GM19240 (cell line): Measurements from ENCODE around the gene OAF.

Source experiments
- DNase-seq: peaks from one replicate; pipeline ENCODE4 v3.0.0; 2011; ENCODE audit warnings: low spot score; ENCODE audit not compliant: insufficient read length

The OAF gene

GRCh38 chr11:120183701-120184141 is 27.1 kb upstream of the OAF start:
- DNase-seq = no peak

GRCh38 chr11:120184371-120184945 is 26.4 kb upstream of the OAF start:
- no peak for DNase-seq

GRCh38 chr11:120184946-120185705 is 25.7 kb upstream of the OAF start:
- DNase-seq = no peak

GRCh38 chr11:120185706-120186455 is 25.0 kb upstream of the OAF start:
- no peak for DNase-seq

- DNase-seq = no peak
Measured at GRCh38 chr11:120186456-120186773, 24.4 kb upstream of the OAF start.

- no peak for DNase-seq
Measured at GRCh38 chr11:120186774-120187591, 23.8 kb upstream of the OAF start.

- no peak for DNase-seq
Measured at GRCh38 chr11:120188371-120188770, 22.5 kb upstream of the OAF start.

- DNase-seq = no peak
Measured at GRCh38 chr11:120188811-120189455, 21.9 kb upstream of the OAF start.

- no peak for DNase-seq
Measured at GRCh38 chr11:120191058-120191457, 19.8 kb upstream of the OAF start.

GRCh38 chr11:120192831-120193625 is 17.8 kb upstream of the OAF start:
- DNase-seq = no peak

- no peak for DNase-seq
Measured at GRCh38 chr11:120194166-120194565, 16.7 kb upstream of the OAF start.

GRCh38 chr11:120195601-120196320 is 15.1 kb upstream of the OAF start:
- no peak for DNase-seq

- no peak for DNase-seq
Measured at GRCh38 chr11:120196826-120197225, 14.0 kb upstream of the OAF start.

GRCh38 chr11:120197251-120197891 is 13.5 kb upstream of the OAF start:
- no peak for DNase-seq

GRCh38 chr11:120197977-120198376 is 12.9 kb upstream of the OAF start:
- no peak for DNase-seq

- DNase-seq = no peak
Measured at GRCh38 chr11:120198403-120198786, 12.4 kb upstream of the OAF start.

GRCh38 chr11:120198787-120199469 is 11.9 kb upstream of the OAF start:
- DNase-seq = no peak

GRCh38 chr11:120199613-120200012 is 11.2 kb upstream of the OAF start:
- DNase-seq = no peak

- DNase-seq = no peak
Measured at GRCh38 chr11:120200677-120201076, 10.2 kb upstream of the OAF start.
